ENCODE data around the gene CCM2L.

GRCh38 chr20:32007787-32008616 lies 2.2 kb upstream of the CCM2L start:
- TF ChIP-seq, protein P1, sequence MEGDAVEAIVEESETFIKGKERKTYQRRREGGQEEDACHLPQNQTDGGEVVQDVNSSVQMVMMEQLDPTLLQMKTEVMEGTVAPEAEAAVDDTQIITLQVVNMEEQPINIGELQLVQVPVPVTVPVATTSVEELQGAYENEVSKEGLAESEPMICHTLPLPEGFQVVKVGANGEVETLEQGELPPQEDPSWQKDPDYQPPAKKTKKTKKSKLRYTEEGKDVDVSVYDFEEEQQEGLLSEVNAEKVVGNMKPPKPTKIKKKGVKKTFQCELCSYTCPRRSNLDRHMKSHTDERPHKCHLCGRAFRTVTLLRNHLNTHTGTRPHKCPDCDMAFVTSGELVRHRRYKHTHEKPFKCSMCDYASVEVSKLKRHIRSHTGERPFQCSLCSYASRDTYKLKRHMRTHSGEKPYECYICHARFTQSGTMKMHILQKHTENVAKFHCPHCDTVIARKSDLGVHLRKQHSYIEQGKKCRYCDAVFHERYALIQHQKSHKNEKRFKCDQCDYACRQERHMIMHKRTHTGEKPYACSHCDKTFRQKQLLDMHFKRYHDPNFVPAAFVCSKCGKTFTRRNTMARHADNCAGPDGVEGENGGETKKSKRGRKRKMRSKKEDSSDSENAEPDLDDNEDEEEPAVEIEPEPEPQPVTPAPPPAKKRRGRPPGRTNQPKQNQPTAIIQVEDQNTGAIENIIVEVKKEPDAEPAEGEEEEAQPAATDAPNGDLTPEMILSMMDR (IDR thresholded peaks at IDR 0.05; ENCODE audit: insufficient read depth, low read depth, low read length) = no peak
- TF ChIP-seq EZH2 (IDR thresholded peaks at IDR 0.05; ENCODE audit: insufficient read depth, low read length) = no peak

Measured in astrocyte (in vitro differentiated cells and primary cell).